BE2C (cell line): ENCODE data around the gene PIP5K1B.

Experiments used
- DNase-seq: peaks from one replicate; pipeline ENCODE4 v3.0.0-alpha.2; 2020
- H3K27me3 ChIP-seq: fragments of 250-450 bp; sonication (Bioruptor Pico); 2 replicates; pipeline ENCODE4 v1.5.1; 2020; ENCODE audit warnings: mild to moderate bottlenecking
- H3K36me3 ChIP-seq: fragments of 250-450 bp; sonication (Bioruptor Pico); 2 replicates; pipeline ENCODE4 v1.5.1; 2020; ENCODE audit warnings: mild to moderate bottlenecking
- H3K4me1 ChIP-seq: fragments of 250-450 bp; sonication (Bioruptor Pico); 2 replicates; pipeline ENCODE4 v1.5.1; 2020
- H3K4me3 ChIP-seq: 2 replicates; pipeline ENCODE4 v1.5.1; 2011; ENCODE audit warnings: low read depth, low read length
- H3K9me3 ChIP-seq: fragments of 250-450 bp; sonication (Bioruptor Pico); 2 replicates; pipeline ENCODE4 v1.5.1; 2020
- TF ChIP-seq, protein P1 (sequence below): IDR thresholded peaks from 2 replicates; pipeline ENCODE4 v1.5.1; 2012; ENCODE audit warnings: mild to moderate bottlenecking, low read depth, low read length

Gene PIP5K1B

DNA sequence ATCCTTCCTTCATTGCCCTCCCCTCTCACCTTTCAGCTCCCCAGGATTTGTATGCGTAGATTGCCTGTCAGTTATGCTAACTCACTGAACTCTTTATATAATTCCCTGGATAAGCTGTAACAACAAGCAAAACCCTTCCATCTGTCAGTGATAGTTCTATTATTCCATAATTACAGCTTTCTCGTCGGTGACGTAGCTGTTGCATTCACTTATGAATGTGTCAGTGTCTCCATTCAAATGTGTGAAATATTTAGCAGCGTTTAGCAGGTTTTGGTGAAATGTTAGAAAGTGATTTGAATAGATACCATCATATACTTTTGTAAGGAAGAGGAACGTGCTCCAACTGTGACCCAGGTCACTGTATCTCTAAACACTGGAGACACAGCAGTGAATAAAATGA, 45.2 kb downstream of the PIP5K1B start:
- TF ChIP-seq, protein P1, sequence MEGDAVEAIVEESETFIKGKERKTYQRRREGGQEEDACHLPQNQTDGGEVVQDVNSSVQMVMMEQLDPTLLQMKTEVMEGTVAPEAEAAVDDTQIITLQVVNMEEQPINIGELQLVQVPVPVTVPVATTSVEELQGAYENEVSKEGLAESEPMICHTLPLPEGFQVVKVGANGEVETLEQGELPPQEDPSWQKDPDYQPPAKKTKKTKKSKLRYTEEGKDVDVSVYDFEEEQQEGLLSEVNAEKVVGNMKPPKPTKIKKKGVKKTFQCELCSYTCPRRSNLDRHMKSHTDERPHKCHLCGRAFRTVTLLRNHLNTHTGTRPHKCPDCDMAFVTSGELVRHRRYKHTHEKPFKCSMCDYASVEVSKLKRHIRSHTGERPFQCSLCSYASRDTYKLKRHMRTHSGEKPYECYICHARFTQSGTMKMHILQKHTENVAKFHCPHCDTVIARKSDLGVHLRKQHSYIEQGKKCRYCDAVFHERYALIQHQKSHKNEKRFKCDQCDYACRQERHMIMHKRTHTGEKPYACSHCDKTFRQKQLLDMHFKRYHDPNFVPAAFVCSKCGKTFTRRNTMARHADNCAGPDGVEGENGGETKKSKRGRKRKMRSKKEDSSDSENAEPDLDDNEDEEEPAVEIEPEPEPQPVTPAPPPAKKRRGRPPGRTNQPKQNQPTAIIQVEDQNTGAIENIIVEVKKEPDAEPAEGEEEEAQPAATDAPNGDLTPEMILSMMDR, result no peak
- peaks cover 6% of the 10 kb centered on the region; the same call in 1 of the 2 replicates for H3K27me3 ChIP-seq
- H3K4me3 ChIP-seq, result no peak overlapping the region
- DNase-seq, result no peak
- H3K36me3 ChIP-seq, result no peaks in the 10 kb centered on the region
- H3K4me1 ChIP-seq, result no peaks in the 10 kb centered on the region
- H3K9me3 ChIP-seq, result no peaks in the 10 kb centered on the region

DNA sequence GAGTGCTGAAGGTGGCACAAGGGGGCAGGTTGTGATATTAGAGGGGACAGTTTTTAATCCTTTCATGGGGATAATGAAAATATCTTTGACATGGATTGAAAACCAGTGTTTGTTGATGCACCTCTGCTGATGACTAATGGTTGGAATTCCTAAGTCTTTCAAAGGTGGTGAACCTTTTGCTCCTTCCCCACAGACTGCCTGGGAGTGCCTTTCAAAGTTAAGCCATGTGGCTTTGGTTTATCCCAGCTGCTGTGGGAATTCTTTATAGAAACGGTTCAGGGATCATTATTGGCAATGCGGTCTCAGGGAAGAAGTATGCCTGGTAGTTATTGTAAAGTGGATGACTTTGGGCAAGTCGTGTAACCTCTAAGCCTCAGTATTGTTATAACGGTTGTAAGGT, 45.7 kb downstream of the PIP5K1B start:
- Histone ChIP-seq H3K4me3 (no peak overlapping the region), H3K4me1 (no peaks in the 10 kb centered on the region), H3K9me3 (no peaks in the 10 kb centered on the region), H3K27me3 (peaks cover 8% of the 10 kb centered on the region), H3K36me3 (no peaks in the 10 kb centered on the region)
- DNase-seq, result no peak
- TF ChIP-seq, protein P1, result no peak

DNA sequence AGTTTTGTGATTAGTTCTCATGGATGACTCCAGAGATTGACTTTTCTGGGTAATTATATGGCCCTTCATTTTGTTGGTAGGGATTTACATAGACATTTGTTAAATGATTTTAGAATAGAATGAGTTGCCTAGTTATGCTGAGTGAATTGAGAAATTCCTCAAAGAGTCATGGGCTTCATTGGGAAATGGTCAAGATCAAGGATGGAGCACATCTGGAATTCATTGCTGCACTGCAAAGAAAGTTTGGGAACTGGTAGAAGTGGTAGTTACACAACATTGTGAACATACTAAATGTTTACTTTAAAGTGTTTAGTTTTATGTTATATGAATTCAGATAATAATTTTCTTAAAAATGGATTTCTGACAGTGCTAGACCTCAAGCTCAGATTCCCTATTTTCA, 46.5 kb downstream of the PIP5K1B start:
- no peaks in the 10 kb centered on the region for H3K4me1 ChIP-seq
- H3K27me3 ChIP-seq, result peaks cover 16% of the 10 kb centered on the region
- no peak for DNase-seq
- H3K9me3 ChIP-seq, result no peaks in the 10 kb centered on the region
- TF ChIP-seq, protein P1, result no peak
- H3K36me3 ChIP-seq, result no peaks in the 10 kb centered on the region
- H3K4me3 ChIP-seq, result no peak overlapping the region

DNA sequence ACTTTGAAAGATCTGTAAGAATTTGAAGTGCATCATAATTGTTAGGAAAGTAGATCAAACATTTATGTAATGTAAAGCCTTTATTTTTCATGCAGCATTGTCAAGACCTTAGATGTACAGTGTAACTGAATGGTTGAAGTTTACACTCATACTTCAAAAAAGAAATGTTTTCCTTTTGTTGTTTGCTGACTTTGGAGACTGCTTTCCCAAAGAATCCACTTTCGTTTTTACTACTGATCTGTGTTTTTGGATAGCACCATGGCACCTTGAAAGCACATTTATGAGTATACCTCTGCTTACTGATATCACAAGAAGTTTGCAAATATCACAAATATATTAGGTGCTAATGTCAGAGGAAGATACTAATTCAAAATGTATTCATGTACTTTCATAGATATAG, 50.0 kb downstream of the PIP5K1B start:
- TF ChIP-seq, protein P1, result no peak
- H3K9me3 ChIP-seq, result no peaks in the 10 kb centered on the region
- H3K27me3 ChIP-seq, result peaks cover 25% of the 10 kb centered on the region
- H3K36me3 ChIP-seq, result no peaks in the 10 kb centered on the region
- no peaks in the 10 kb centered on the region for H3K4me1 ChIP-seq
- no peak for DNase-seq
- no peak overlapping the region for H3K4me3 ChIP-seq

DNA sequence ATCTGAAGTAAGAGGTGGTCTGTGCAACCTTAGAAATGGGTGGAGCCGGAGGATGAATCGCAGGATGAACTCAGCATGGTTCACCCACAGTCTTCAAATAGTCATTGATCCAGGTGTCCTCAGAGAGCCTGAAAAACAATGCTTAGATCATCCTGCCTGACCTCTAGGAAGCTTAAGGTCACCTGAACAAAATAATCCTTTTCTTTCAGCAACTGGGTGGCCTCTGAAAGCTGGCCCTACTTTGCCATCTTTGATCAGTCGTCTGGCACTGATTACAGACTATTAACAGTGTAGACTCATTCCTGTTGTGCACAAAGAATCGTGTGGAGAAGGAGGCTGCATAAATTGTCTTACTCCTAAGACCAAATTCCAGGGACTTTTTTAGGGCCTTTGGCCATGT, 50.7 kb downstream of the PIP5K1B start:
- H3K36me3 ChIP-seq, result no peaks in the 10 kb centered on the region
- TF ChIP-seq, protein P1, result no peak
- no peaks in the 10 kb centered on the region for H3K4me1 ChIP-seq
- DNase-seq, result no peak
- H3K27me3 ChIP-seq, result peaks cover 25% of the 10 kb centered on the region
- H3K4me3 ChIP-seq, result no peak overlapping the region
- H3K9me3 ChIP-seq, result no peaks in the 10 kb centered on the region

DNA sequence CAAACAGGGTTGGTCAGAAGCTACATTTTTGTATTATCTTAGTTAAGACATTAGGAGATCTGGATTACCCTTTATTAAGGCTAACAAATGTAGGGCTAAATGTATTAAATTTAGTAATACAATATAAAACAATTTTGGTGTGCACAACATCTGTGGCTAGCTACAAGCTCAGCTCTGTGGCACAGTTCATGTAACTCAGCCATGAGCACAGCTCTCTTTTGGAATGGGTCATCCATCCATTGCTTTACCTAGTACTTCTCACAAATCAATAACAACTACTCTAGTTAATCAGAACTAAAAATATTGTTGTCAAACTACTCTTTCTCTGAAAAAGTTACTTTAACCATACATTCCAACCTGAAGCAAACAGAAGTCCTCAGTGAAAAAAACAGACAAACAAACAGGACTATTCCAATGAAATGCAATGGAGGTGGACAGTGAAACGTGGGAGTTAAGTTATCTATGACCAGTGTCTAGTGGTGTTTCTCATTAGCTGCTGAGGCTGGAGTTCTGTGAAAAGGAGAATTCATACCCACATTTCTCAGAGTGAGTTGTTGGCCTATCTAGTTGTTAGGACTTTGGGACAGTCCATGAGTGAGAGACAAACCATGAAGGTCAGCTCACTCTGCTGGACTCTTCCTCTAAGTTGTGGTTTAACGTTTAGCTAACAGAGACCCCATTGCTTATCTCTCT, 55.1 kb downstream of the PIP5K1B start:
- Histone ChIP-seq H3K4me1 (no peaks in the 10 kb centered on the region), H3K36me3 (no peaks in the 10 kb centered on the region), H3K4me3 (no peak overlapping the region), H3K27me3 (peaks cover 19% of the 10 kb centered on the region), H3K9me3 (no peaks in the 10 kb centered on the region)
- DNase-seq, result no peak
- TF ChIP-seq, protein P1, result no peak
